GM23338 (cell line): ENCODE results near the gene CRB2.

Source experiments
- CREB1 ChIP-seq: fragments of 250-450 bp; sonication (Bioruptor Pico); IDR thresholded peaks from 2 replicates; pipeline ENCODE4 v1.5.0; 2020; ENCODE audit warnings: low read depth, mild to moderate bottlenecking, moderate library complexity
- CTCF ChIP-seq, 2 experiments: fragments of 200-600 bp in 1 of 2; sonication (generic) in 1 of 2; conservative IDR thresholded peaks; 2 replicates each; pipeline versions ENCODE4 v1.5.1 to v1.6.1; 2016 to 2017; ENCODE audit warnings: antibody characterized with exemption in 2 of 2, low read depth in 2 of 2, mild to moderate bottlenecking in 2 of 2, moderate library complexity in 1 of 2
- ETS1 ChIP-seq: IDR thresholded peaks from 2 replicates; pipeline ENCODE4 v1.6.1; 2016; ENCODE audit warnings: antibody characterized with exemption
- EZH2 ChIP-seq: fragments of 200-600 bp; sonication (generic); IDR thresholded peaks from one replicate; pipeline ENCODE4 v1.8.0; 2017; ENCODE audit warnings: antibody characterized with exemption, mild to moderate bottlenecking, low read depth; ENCODE audit not compliant: unreplicated experiment
- EZH2phosphoT487 ChIP-seq: fragments of 200-600 bp; sonication (generic); IDR thresholded peaks from one replicate; pipeline ENCODE4 v1.8.1; 2018; ENCODE audit warnings: antibody characterized with exemption; ENCODE audit not compliant: unreplicated experiment
- JUNB ChIP-seq: IDR thresholded peaks from one replicate; pipeline ENCODE4 v1.6.1; 2016; ENCODE audit warnings: antibody characterized with exemption; ENCODE audit not compliant: unreplicated experiment
- POLR2AphosphoS5 ChIP-seq: IDR thresholded peaks from 2 replicates; pipeline ENCODE4 v1.6.1; 2016; ENCODE audit warnings: antibody characterized with exemption, low read depth
- REST ChIP-seq: IDR thresholded peaks from one replicate; pipeline ENCODE4 v1.6.1; 2018; ENCODE audit warnings: antibody characterized with exemption; ENCODE audit not compliant: unreplicated experiment
- STAT1 ChIP-seq: IDR thresholded peaks from one replicate; pipeline ENCODE4 v1.6.1; 2016; ENCODE audit warnings: antibody characterized with exemption; ENCODE audit not compliant: unreplicated experiment
- ZNF114 ChIP-seq: fragments of 250-450 bp; sonication (Bioruptor Pico); IDR thresholded peaks from 2 replicates; pipeline ENCODE4 v1.5.0; 2020; ENCODE audit warnings: mild to moderate bottlenecking, moderate library complexity

- TF ChIP-seq REST (no peak), EZH2 (no peak), CTCF (conservative IDR thresholded peaks at IDR 0.05; ENCODE audit: low read depth in 2 of 2) (no peak), JUNB (no peak), EZH2phosphoT487 (no peak), CREB1 (CRISPR knock-in tag) (no peak), POLR2AphosphoS5 (no peak), STAT1 (no peak), ETS1 (no peak), ZNF114 (CRISPR knock-in tag) (no peak)
Measured at GRCh38 chr9:123402981-123403509, 47.0 kb downstream of the CRB2 start.
